Myocyte (in vitro differentiated cells): ENCODE measurements around the gene ARAP1. TPM values are rescaled to one million over a fixed set of nuclear protein-coding genes. Genes with fewer than 3 reads are reported as not detected.

Experiments used
- DNase-seq: peaks from one replicate; pipeline ENCODE4 v3.0.0-alpha.2; 2012; ENCODE audit warnings: low read depth
- total RNA-seq: library from RNA; depleted of rRNA; stranded (reverse); fragments of >200 nt; gene quantifications from 2 replicates; pipeline ENCODE4 v1.2.3, GENCODE V29; 2014

The ARAP1 gene
- total RNA-seq, 1 donor from 2014 or later, result 62.2 TPM

- DNase-seq, result no peak
Measured at GRCh38 chr11:72780296-72781062, 28.3 kb upstream of the ARAP1 start.

DNA sequence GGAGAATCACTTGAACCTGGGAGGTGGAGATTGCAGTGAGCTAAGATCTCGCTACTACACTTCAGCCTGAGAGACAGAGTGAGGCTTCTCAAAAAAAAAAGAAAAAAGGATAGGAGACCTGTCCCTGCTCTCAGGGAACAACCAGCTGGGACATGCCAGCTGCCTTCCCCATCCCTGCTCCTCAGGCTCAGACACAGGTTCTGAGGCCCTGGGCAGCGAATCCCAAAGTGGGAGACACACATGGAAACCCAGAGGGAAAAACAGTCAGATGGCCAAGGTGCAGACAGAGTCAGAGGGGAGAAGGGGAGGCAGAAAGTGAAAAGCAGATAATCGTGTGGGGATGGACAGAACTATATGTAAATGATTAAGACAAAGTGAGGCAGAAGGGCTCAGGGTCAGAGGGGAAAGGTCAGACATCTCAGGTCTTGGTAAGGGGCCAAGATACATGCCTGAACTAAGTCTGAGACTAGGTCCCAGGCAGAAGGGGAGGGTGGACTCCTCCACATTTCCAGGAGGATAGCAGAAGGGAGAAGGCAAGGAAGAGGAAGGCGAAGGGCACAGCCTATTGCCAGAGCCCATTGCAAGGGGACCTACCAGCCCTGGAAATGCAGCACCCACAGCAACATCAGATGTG is 27.4 kb upstream of the ARAP1 start:
- DNase-seq, result no peak

DNA sequence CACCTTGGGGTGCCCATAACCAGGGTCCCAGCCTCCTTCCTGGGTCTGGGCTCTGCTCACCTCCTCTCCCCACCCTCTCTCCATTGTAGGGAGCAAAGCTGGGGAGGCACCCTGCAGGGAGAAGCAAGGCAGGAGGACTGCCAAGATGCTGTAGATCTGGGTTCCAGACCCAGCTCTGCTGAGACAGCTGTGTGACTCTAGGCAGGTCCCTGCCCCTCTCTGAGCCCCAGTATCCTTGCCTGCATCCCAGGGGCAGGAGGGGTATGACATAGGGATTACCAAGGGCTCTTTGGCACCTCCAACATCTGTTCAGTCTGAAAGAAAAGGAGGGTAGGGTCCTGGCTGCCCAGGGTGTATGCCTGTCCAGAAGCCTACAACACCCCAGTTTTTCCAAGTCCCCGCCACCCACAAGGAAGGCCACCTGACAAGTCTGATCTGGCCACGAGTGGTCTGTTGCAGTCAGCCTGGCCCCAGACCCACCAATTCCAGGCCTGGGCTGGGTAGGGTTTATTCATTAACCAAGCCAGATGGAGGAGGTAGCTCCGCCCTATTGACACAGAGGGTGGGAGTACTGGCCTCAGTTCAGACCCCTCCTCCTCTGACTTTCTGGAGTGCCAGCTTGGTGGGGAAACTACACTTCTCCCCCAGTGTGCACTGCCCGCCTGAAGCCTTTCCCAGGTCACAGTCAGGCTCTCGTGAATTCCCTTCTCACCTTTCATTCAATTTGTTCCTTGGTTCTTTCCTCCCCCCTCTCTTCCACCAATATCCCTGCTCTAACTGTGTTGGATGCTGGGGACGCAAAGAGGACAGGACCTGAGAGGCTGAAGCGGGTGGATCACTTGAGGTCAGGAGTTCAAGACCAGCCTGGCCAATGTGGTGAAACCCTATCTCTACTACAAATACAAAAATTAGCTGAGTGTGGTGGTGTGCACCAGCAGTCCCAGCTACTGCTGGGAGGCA is 26.6 kb upstream of the ARAP1 start:
- no peak for DNase-seq

DNA sequence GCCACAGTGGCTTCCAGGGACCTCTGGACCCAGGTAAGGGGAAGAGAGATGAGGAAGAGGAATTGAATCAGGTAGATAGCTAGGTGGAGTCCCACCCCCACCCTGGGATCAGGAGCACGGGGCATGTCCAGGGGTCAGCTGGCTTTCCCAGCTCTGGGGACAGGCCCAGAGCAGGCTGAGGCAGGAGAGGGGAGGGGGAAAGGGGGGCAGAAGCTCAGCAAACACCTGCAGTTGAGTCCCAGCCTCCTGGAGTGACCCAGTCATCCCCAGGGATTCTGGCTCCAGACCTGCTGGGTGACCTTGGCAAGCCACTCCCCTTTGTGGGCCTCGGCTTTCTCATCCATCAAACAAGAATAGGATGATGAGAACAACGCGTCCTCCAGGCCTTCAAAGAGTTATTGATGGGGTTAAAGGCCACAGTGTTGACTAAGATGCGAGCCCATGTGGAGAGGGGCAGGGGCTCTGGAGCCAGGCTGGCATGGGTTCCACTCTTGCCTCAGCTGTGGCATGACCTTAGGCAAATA is 25.6 kb upstream of the ARAP1 start:
- DNase-seq, result no peak

- DNase-seq, result peak; percentile 34
Measured at GRCh38 chr11:72776844-72777754, 24.9 kb upstream of the ARAP1 start.

DNA sequence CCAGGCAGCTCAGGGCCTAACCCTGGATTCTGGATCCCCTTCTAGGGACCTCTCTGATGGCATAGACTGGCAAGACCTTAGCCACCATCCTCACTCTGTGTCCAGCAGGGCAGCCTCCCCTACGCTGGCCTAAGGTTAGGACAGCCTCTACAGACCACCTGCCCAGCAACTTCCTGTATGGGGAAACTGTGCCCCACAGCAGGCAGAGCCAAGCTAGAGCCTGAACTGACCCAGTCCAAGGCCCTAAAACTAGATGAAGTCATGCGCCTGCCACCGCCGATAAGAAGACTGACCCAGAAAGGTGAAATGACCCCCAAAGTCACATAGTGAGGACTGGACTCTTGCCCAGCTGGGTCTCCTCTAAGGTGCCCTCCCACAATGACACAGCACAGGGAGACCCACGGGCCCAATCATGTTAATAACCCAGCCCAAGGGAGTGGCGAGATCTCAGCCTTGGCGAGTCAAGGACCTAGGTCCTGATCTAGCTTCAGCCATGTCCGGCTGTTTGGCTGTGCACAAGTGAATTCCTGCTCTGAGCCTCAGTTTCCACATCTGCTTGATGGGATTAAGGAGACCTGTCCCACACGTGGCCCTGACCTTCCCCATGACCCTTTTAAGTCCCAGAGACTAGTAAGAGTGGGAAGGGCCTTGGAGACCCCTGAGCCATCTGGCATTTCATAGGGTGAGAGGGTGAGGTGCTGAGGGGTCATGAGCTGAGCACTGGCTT is 24.1 kb upstream of the ARAP1 start:
- no peak for DNase-seq

DNA sequence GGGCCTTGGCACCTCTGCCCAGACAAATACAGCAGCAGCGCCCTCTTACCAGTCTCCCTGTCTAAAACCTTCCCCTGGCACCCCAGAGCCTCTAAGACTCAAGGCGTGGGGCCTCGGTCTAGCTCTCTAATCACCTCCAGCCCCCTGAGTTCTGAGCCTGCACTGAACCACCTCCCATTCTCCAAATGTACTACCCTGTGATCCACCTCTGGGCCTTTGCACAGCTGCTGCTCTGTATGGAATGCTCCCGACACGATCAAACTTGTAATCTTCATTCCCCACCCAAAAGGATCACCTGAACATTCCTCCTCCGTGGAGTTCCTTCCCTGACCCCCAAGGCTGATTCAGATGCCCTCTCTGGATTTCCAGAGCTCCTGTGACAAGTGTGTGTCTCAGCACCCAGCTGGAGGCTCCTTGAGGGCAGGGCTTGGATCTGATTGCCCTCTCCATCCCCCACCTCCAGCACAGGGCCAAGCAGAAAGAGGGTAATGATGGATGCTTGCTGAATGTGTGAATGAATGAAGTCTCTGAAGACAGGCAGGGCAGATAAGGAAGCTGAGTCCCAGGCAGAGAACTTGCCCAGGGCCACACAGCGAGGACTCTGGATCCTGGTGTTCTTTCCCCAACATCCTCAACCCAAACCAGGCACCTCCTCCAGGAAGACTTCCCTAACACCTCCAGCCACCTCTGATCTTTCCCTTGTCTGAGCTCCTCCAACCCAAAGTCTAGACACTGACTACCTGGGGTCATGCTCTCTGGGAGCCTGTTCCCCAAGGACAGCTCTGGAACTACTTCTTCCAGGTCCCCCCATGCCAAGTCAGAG is 23.3 kb upstream of the ARAP1 start:
- DNase-seq, result no peak

DNA sequence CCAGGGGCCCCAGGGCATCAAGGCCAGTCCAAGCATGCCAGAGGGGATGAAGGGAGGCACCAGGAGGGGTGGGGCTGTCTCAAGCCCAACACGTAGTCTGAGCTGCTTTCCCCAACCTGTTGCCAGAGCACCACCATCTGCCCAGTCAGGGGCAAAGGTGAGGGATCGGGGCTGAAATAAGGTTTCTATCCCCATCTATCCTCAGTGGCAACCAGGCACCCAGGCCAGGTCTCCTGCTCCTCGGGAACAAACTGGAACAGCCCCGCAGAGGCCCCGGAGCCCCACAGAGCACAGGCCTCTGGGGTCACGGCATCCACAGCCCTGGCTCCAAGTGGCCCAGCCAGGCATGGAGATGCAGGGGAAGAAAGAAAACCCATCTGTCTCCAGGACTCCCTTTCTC is 22.3 kb upstream of the ARAP1 start:
- DNase-seq, result no peak

GRCh38 chr11:72773696-72774095 is 21.5 kb upstream of the ARAP1 start:
- no peak for DNase-seq

DNA sequence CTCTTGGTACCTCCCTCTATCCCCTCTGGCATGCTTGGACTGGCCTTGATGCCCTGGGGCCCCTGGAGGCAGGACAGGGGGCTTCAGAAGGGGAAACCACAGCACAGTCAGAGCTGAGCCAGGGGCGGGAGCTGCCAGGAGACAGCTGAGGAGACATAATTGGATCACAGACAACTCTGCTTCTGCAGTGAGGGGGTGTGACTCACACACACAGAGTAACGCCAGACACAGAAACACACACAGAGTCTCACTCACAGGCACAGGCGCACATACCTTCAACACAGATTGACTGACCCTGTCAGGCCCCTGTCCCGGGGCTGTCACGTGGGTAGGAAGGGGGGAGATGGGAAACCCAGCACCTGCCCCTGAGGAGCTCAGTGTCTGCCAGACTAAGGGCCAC is 21.1 kb upstream of the ARAP1 start:
- peak; percentile 93 for DNase-seq

GRCh38 chr11:72772059-72772458 is 19.9 kb upstream of the ARAP1 start:
- no peak for DNase-seq

GRCh38 chr11:72771507-72771906 is 19.3 kb upstream of the ARAP1 start:
- no peak for DNase-seq

- DNase-seq, result no peak
Measured at GRCh38 chr11:72770799-72771198, 18.6 kb upstream of the ARAP1 start.

DNA sequence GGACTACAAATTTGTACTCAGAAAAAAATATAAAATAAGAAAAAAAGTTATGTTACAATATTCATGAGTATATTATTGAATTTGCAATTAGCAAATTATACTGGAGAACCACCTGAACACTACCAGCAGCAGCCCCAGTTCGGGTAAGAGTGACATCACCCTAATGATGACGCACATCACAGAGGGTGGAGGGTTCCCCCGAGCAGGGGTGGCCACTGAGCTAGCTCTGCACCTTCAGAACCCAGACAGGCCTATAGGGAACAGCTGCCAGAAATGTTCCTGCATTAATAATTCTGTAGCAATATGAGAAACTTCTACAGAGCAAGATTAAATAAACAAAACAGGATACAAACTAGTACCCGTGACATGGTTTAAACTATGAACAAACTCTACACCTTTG is 17.5 kb upstream of the ARAP1 start:
- DNase-seq, result no peak

DNA sequence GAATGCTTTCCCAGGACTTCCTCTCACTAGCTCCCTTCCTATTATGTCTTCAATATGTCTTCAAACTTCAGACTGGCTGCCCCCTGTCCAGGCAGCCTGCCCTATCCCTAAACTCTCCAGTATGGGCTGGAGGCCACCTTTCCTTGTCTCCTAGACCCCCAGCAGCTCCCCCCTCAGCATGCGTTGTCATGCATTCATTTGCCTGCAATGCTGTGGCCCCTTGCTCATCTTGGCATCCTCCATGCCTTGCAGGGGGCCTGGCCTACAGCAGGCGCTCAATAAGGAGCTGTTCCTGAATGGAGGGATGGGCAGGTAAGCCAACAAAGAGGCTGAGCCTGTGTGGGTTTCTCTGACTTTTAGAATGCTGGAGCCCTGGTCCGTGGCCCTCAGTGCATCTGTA is 16.4 kb upstream of the ARAP1 start:
- DNase-seq, result no peak

- no peak for DNase-seq
Measured at GRCh38 chr11:72767203-72768062, 15.2 kb upstream of the ARAP1 start.

GRCh38 chr11:72766152-72766902 is 14.1 kb upstream of the ARAP1 start:
- DNase-seq, result no peak
